MM.1S (cell line): ENCODE measurements around the gene UBE2L5.
A peak's percentile ranks its signal among the peaks of the same experiment; 100 is the strongest.

Source experiments
- DNase-seq: peaks from one replicate; pipeline ENCODE4 v3.0.0-alpha.2; 2015
- H2AFZ ChIP-seq: fragments of 300-600 bp; sonication (generic); 2 replicates; pipeline ENCODE4 v1.6.0; 2016; ENCODE audit warnings: antibody characterized with exemption, low read length
- H3F3A ChIP-seq: fragments of 300-600 bp; sonication (generic); 2 replicates; pipeline ENCODE4 v1.6.1; 2016; ENCODE audit warnings: mild to moderate bottlenecking, antibody characterized with exemption, low read length, moderate library complexity, mixed read lengths; ENCODE audit not compliant: insufficient read depth
- H3K27ac ChIP-seq: fragments of 300-600 bp; sonication (generic); 2 replicates; pipeline ENCODE4 v1.5.1; 2016; ENCODE audit warnings: mild to moderate bottlenecking, low read length
- H3K27me3 ChIP-seq: fragments of 300-600 bp; sonication (generic); replicated peaks from 2 replicates; pipeline ENCODE4 v1.6.0; 2016; ENCODE audit warnings: low read length; ENCODE audit not compliant: insufficient read depth
- H3K36me3 ChIP-seq: fragments of 300-600 bp; sonication (generic); replicated peaks from 2 replicates; pipeline ENCODE4 v1.6.1; 2016; ENCODE audit warnings: mild to moderate bottlenecking, low read length, mixed read lengths; ENCODE audit not compliant: insufficient read depth
- H3K4me1 ChIP-seq: fragments of 300-600 bp; sonication (generic); 2 replicates; pipeline ENCODE4 v1.6.1; 2016; ENCODE audit warnings: low read length, mixed read lengths
- H3K4me2 ChIP-seq: fragments of 300-600 bp; sonication (generic); 2 replicates; pipeline ENCODE4 v1.6.0; 2016; ENCODE audit warnings: low read depth, low read length
- H3K4me3 ChIP-seq: fragments of 300-600 bp; sonication (generic); 2 replicates; pipeline ENCODE4 v1.5.1; 2016; ENCODE audit warnings: low read length, mixed read lengths
- H3K79me2 ChIP-seq: fragments of 300-600 bp; sonication (generic); 2 replicates; pipeline ENCODE4 v1.6.1; 2016; ENCODE audit warnings: mixed run types, low read length, mixed read lengths
- H3K9ac ChIP-seq: fragments of 300-600 bp; sonication (generic); 2 replicates; pipeline ENCODE4 v1.6.1; 2016; ENCODE audit warnings: low read length, mixed read lengths
- H3K9me2 ChIP-seq: fragments of 300-600 bp; sonication (generic); replicated peaks from 2 replicates; pipeline ENCODE4 v1.6.1; 2016; ENCODE audit warnings: mild to moderate bottlenecking, low read length, mixed read lengths; ENCODE audit not compliant: insufficient read depth
- H3K9me3 ChIP-seq: fragments of 300-600 bp; sonication (generic); replicated peaks from 2 replicates; pipeline ENCODE4 v1.6.1; 2016; ENCODE audit warnings: mild to moderate bottlenecking, low read length, mixed read lengths; ENCODE audit not compliant: insufficient read depth
- H4K20me1 ChIP-seq: fragments of 300-600 bp; sonication (generic); 2 replicates; pipeline ENCODE4 v1.6.1; 2016; ENCODE audit warnings: mild to moderate bottlenecking, low read length, moderate library complexity, mixed read lengths; ENCODE audit not compliant: insufficient read depth
- EZH2 ChIP-seq: fragments of 300-600 bp; sonication (generic); optimal IDR thresholded peaks from 2 replicates; pipeline ENCODE3; 2017; ENCODE audit warnings: low read depth, mild to moderate bottlenecking, antibody characterized with exemption, low read length, mixed read lengths
- EZH2phosphoT487 ChIP-seq: fragments of 300-600 bp; sonication (generic); IDR thresholded peaks from 2 replicates; pipeline ENCODE4 v1.6.1; 2018; ENCODE audit warnings: antibody characterized with exemption, low read length
- TF ChIP-seq, protein P1 (sequence below): fragments of 300-600 bp; sonication (generic); IDR thresholded peaks from 2 replicates; pipeline ENCODE4 v1.5.1; 2016; ENCODE audit warnings: antibody characterized with exemption, low read length, mixed read lengths

UBE2L5 gene

GRCh38 chr13:30418717-30419459, 3.4 kb upstream of the UBE2L5 start:
- TF ChIP-seq EZH2 (no peak), EZH2phosphoT487 (no peak)
- TF ChIP-seq, protein P1, sequence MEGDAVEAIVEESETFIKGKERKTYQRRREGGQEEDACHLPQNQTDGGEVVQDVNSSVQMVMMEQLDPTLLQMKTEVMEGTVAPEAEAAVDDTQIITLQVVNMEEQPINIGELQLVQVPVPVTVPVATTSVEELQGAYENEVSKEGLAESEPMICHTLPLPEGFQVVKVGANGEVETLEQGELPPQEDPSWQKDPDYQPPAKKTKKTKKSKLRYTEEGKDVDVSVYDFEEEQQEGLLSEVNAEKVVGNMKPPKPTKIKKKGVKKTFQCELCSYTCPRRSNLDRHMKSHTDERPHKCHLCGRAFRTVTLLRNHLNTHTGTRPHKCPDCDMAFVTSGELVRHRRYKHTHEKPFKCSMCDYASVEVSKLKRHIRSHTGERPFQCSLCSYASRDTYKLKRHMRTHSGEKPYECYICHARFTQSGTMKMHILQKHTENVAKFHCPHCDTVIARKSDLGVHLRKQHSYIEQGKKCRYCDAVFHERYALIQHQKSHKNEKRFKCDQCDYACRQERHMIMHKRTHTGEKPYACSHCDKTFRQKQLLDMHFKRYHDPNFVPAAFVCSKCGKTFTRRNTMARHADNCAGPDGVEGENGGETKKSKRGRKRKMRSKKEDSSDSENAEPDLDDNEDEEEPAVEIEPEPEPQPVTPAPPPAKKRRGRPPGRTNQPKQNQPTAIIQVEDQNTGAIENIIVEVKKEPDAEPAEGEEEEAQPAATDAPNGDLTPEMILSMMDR, result no peak
- H3K9me2 ChIP-seq, result no peaks in the 10 kb centered on the region
- H3K4me2 ChIP-seq, result no peak overlapping the region
- H4K20me1 ChIP-seq, result no peaks in the 10 kb centered on the region
- H2AFZ ChIP-seq, result no peak overlapping the region
- no peak for DNase-seq
- H3K27me3 ChIP-seq, result no peaks in the 10 kb centered on the region
- H3K4me3 ChIP-seq, result no peak overlapping the region
- H3F3A ChIP-seq, result no peaks in the 10 kb centered on the region
- no peaks in the 10 kb centered on the region for H3K79me2 ChIP-seq
- no peaks in the 10 kb centered on the region for H3K9me3 ChIP-seq
- no peaks in the 10 kb centered on the region for H3K36me3 ChIP-seq
- H3K4me1 ChIP-seq, result no peaks in the 10 kb centered on the region
- no peak overlapping the region for H3K27ac ChIP-seq
- no peak overlapping the region for H3K9ac ChIP-seq

DNA sequence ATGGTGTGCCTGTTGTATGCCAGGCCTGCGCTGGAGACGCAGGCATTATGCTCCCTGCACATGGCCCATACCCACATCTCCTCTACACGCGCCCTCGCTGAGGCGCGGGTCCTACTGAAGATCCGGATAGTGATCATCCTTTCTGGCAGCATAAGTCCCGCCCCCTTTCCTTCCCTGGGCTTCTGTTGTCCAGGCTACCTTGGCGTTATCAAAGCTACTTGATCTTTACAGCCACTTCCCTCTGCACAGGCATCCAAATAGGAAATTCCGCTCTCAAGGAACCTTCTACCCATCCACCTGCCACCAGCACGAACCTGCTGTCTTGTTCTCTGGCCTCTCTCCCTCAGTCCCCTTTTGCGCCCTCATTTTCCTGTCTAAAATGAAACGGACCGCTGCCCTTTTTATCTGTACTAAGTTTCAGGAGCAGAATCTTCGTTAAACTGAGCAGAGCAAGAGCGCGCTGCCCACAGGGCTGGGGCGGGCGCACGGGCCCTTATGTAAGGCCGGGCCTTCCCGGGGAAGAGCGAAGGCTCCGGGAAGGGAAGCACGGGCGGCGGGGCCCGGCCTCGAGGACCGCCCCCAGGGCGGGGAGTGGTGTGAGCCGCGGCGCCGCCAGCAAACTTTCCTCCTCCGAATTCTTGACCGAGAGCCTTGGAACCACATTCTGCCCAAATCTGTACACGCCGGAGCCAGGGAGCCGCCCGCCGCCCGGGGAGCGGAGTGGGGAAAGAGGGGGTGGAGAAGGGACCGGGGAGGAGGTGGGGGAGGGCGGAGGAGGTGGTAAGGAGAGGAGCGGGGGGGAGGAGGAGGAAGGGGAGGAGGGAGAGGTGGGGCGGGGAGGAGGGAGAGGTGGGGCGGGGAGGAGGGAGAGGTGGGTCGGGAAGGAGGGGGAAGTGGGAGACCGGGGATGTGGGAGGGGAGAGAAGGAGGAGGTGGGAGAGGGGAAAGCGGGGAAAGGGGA, 920 bp upstream of the UBE2L5 start:
- TF ChIP-seq EZH2phosphoT487, result no peak
- TF ChIP-seq EZH2, result no peak
- TF ChIP-seq, protein P1, result no peak
- H3F3A ChIP-seq, result no peaks in the 10 kb centered on the region
- no peaks in the 10 kb centered on the region for H3K36me3 ChIP-seq
- no peaks in the 10 kb centered on the region for H4K20me1 ChIP-seq
- peak; percentile 40 for DNase-seq
- H3K79me2 ChIP-seq, result no peaks in the 10 kb centered on the region
- H3K27me3 ChIP-seq, result no peaks in the 10 kb centered on the region
- H3K9me3 ChIP-seq, result no peaks in the 10 kb centered on the region
- peak overlapping the region; percentile 43; the same call in 1 of the 2 replicates for H3K27ac ChIP-seq
- no peaks in the 10 kb centered on the region for H3K4me1 ChIP-seq
- peak overlapping the region; percentile 48; the same call in 1 of the 2 replicates for H3K9ac ChIP-seq
- peak overlapping the region; percentile 77 for H3K4me2 ChIP-seq
- H2AFZ ChIP-seq, result no peak overlapping the region
- H3K9me2 ChIP-seq, result no peaks in the 10 kb centered on the region
- peak overlapping the region; percentile 59 for H3K4me3 ChIP-seq

DNA sequence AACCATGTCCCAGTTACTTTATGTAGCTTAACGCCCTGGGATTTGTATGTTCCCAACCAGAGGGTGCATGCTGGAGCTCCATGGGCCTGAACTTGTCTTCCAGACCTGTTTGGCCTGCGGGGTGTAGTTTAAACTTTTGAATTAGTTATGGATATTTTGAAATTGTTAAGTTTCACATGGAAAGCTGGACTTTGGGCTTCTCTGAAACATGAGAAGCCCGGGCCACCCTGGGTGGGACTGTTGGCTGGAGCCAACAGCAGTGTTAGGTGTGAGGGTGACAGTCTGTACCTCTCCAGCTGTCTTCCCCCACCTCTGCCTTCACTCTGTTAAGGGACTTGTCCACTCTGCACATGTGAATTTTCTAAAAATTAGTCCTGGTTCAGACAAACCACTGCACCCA, 1.6 kb downstream of the UBE2L5 start:
- Histone ChIP-seq H3K4me2 (no peak overlapping the region), H3F3A (no peaks in the 10 kb centered on the region), H3K9ac (no peak overlapping the region), H3K36me3 (no peaks in the 10 kb centered on the region), H4K20me1 (no peaks in the 10 kb centered on the region), H3K4me1 (no peaks in the 10 kb centered on the region), H3K9me3 (no peaks in the 10 kb centered on the region), H3K9me2 (no peaks in the 10 kb centered on the region), H3K27me3 (no peaks in the 10 kb centered on the region), H3K27ac (no peak overlapping the region), H3K4me3 (no peak overlapping the region), H2AFZ (no peak overlapping the region), H3K79me2 (no peaks in the 10 kb centered on the region)
- DNase-seq, result no peak
- TF ChIP-seq, protein P1, result no peak
- TF ChIP-seq EZH2 (no peak), EZH2phosphoT487 (no peak)
